Endothelial cell of umbilical vein (primary cell): ENCODE measurements around the gene RAD18. TPM values are rescaled to one million over a fixed set of nuclear protein-coding genes. Genes with fewer than 3 reads are reported as not detected.

Experiments
- BruUV-seq: library from RNA; stranded (reverse); fragments of 400-500 nt; replicated peaks from 2 replicates; lab custom pipeline; 2021; lab: Mats Ljungman, UMichigan
- CTCF ChIA-PET: fragments of 300-600, 350-600 bp; sonication (Branson Sonifier 250); formaldehyde crosslinking; loops from one replicate; lab custom pipeline; 2021; ENCODE audit warnings: antibody characterized with exemption, inconsistent platforms; lab: Charles Lee
- POLR2A ChIA-PET: fragments of 300-600, 350-600 bp; sonication (Branson Sonifier 250); formaldehyde crosslinking; loops from one replicate; lab custom pipeline; 2021; ENCODE audit warnings: antibody characterized with exemption, inconsistent platforms; lab: Charles Lee
- DNase-seq: peaks from one replicate; pipeline ENCODE4 v3.0.0-alpha.2; 2011; ENCODE audit warnings: low read depth, low spot score
- FAIRE-seq: peaks from 2 replicates; lab custom pipeline; 2011; peaks lifted over from hg19 to GRCh38; lab: Jason Lieb, UNC
- H2AFZ ChIP-seq: 2 replicates; pipeline ENCODE4 v1.6.0; 2012; ENCODE audit warnings: low read depth, low read length, control low read depth, inconsistent platforms
- H3K27ac ChIP-seq: 2 replicates; pipeline ENCODE4 v1.5.1; 2011; ENCODE audit warnings: low read depth, mild to moderate bottlenecking, control low read depth, low read length, moderate library complexity; ENCODE audit not compliant: insufficient read depth
- H3K27me3 ChIP-seq, 2 experiments: 2 replicates each; pipeline versions ENCODE4 v1.6.0 to v1.6.1; 2011; ENCODE audit warnings: low read length in 2 of 2, mixed read lengths in 1 of 2; ENCODE audit not compliant: control insufficient read depth in 2 of 2, insufficient read depth in 2 of 2
- H3K36me3 ChIP-seq, 2 experiments: 2 replicates in 1 of 2; 3 replicates in 1 of 2; pipeline ENCODE4 v1.5.1; 2011; ENCODE audit warnings: low read length in 2 of 2, mild to moderate bottlenecking in 1 of 2, moderate library complexity in 1 of 2; ENCODE audit not compliant: control insufficient read depth in 2 of 2, insufficient read depth in 2 of 2; ENCODE audit errors: extremely low read depth in 1 of 2
- H3K4me1 ChIP-seq: 3 replicates; pipeline ENCODE4 v1.5.1; 2011; ENCODE audit warnings: mild to moderate bottlenecking, low read length; ENCODE audit not compliant: control insufficient read depth, insufficient read depth; ENCODE audit errors: extremely low read depth
- H3K4me2 ChIP-seq: 2 replicates; pipeline ENCODE4 v1.6.1; 2011; ENCODE audit warnings: low read length, control low read depth, mixed read lengths; ENCODE audit not compliant: insufficient read depth
- H3K4me3 ChIP-seq, 3 experiments: fragments of 200-600 bp in 1 of 3; sonication (generic), shearing (Covaris generic) in 1 of 3; replicated peaks in 1 of 3; 2 replicates each; pipeline ENCODE4 v1.5.1; 2011 to 2016; ENCODE audit warnings: control low read depth in 3 of 3, low read length in 3 of 3, mild to moderate bottlenecking in 2 of 3, inconsistent platforms in 1 of 3, low read depth in 1 of 3, moderate library complexity in 1 of 3; ENCODE audit not compliant: insufficient read depth in 1 of 3
- H3K79me2 ChIP-seq: 2 replicates; pipeline ENCODE4 v1.6.0; 2012; ENCODE audit warnings: low read length, inconsistent platforms; ENCODE audit not compliant: control insufficient read depth, insufficient read depth
- H3K9ac ChIP-seq: replicated peaks from 2 replicates; pipeline ENCODE3; 2011; ENCODE audit warnings: low read length, control low read depth; ENCODE audit not compliant: insufficient read depth; ENCODE audit errors: extremely low read depth
- H3K9me1 ChIP-seq: replicated peaks from 3 replicates; pipeline ENCODE4 v1.6.0; 2011; ENCODE audit warnings: mild to moderate bottlenecking, low read length; ENCODE audit not compliant: control insufficient read depth, insufficient read depth; ENCODE audit errors: extremely low read depth
- H3K9me3 ChIP-seq: replicated peaks from 2 replicates; pipeline ENCODE4 v1.5.1; 2012; ENCODE audit warnings: low read length, inconsistent platforms; ENCODE audit not compliant: control insufficient read depth, insufficient read depth
- H4K20me1 ChIP-seq: replicated peaks from 2 replicates; pipeline ENCODE3; 2011; ENCODE audit warnings: mild to moderate bottlenecking, low read length; ENCODE audit not compliant: control insufficient read depth, insufficient read depth; ENCODE audit errors: extremely low read depth
- EZH2 ChIP-seq: IDR thresholded peaks from 2 replicates; pipeline ENCODE4 v1.6.1; 2012; ENCODE audit warnings: borderline replicate concordance, low read depth, mild to moderate bottlenecking, moderate library complexity, low read length, inconsistent platforms; ENCODE audit not compliant: severe bottlenecking
- FOS ChIP-seq: IDR thresholded peaks from 2 replicates; pipeline ENCODE4 v1.6.1; 2011; ENCODE audit warnings: mild to moderate bottlenecking, low read length, moderate library complexity, borderline replicate concordance; ENCODE audit not compliant: insufficient read depth
- GATA2 ChIP-seq: IDR thresholded peaks from 2 replicates; pipeline ENCODE4 v1.7.0; 2011; ENCODE audit warnings: low read depth, mild to moderate bottlenecking, moderate library complexity, mixed read lengths, low read length; ENCODE audit not compliant: insufficient read length, insufficient read depth
- JUN ChIP-seq: IDR thresholded peaks from 2 replicates; pipeline ENCODE4 v1.6.1; 2011; ENCODE audit warnings: borderline replicate concordance, low read depth; ENCODE audit not compliant: insufficient read length, insufficient read depth
- MYC ChIP-seq: IDR thresholded peaks from one replicate; pipeline ENCODE4 v1.6.1; 2011; ENCODE audit warnings: mild to moderate bottlenecking, low read depth, low read length
- POLR2A ChIP-seq: IDR thresholded peaks from 2 replicates; pipeline ENCODE4 v1.6.1; 2012; ENCODE audit warnings: low read depth, mild to moderate bottlenecking, control low read depth, low read length
- POLR2AphosphoS5 ChIP-seq: IDR thresholded peaks from 2 replicates; pipeline ENCODE4 v1.6.1; 2012; ENCODE audit warnings: low read depth, mild to moderate bottlenecking, control low read depth, low read length, moderate library complexity; ENCODE audit not compliant: insufficient read depth
- dilution Hi-C: fragments of 300-500 bp; cut with MboI; formaldehyde crosslinking; loops from one replicate; pipeline ENCODE4 v1.15.0; 2019; ENCODE audit warnings: low sequenced_read_pairs; ENCODE audit not compliant: extremely low pct_ligation_motif_present
- intact Hi-C: fragments of 100-400 bp; cut with micrococcal nuclease; formaldehyde crosslinking; loops from one replicate; pipeline ENCODE4 v1.10.0; 2022
- polyA plus RNA-seq, 4 experiments: library from polyadenylated mRNA; depleted of rRNA in 3 of 4; stranded (reverse) in 3 of 4; unstranded in 1 of 4; fragments of >200 nt; gene quantifications; 2 replicates each; pipeline versions ENCODE4 v1.2.1 to v1.2.3, GENCODE V29; 2011 to 2012; ENCODE audit warnings: missing spikeins in 1 of 4
- total RNA-seq: library from RNA; stranded (reverse); gene quantifications from 2 replicates; pipeline ENCODE4 v1.2.3, GENCODE V29; 2021
- TF ChIP-seq, protein P1 (sequence below), 2 donors: IDR thresholded peaks; 1 replicate in 1 of 2; 2 replicates in 1 of 2; pipeline ENCODE4 v1.5.1; 2011; ENCODE audit warnings: low read length in 2 of 2, mild to moderate bottlenecking in 2 of 2, moderate library complexity in 2 of 2, control low read depth in 1 of 2, inconsistent platforms in 1 of 2, low read depth in 1 of 2; ENCODE audit not compliant: insufficient read depth in 1 of 2; ENCODE audit errors: extremely low read depth in 1 of 2
- TF ChIP-seq, protein P2 (sequence below): IDR thresholded peaks from 2 replicates; pipeline ENCODE4 v1.6.1; 2011; ENCODE audit not compliant: insufficient read depth, insufficient read length

Gene RAD18
- total and polyA plus RNA-seq, 2 donors (not counting 3 experiments of a cell fraction or from before 2014, with no cell fraction given): 7.9 to 23.8 TPM

DNA sequence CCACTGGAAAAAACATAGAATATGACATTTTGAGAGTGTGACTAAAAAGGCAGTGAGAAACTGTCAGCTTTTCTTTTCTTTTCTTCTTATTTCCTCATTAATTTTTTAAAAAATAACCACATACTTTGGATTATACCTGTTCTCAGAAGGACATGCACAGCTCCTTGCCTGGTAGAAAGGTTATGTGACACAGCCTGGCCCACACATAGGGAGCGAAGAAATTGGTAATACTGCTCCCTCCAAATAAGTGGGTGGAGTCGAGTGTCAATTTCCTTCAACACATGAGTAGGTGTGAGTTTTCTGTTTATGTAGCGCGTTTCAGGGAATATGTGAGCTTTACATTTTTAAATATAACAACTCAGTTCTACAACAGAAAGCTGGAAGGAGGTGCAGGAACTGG is 28.9 kb upstream of the RAD18 start:
- H3K36me3 ChIP-seq: no peaks in the 10 kb centered on the region
- TF ChIP-seq EZH2: no peak
- no peaks in the 10 kb centered on the region for H3K79me2 ChIP-seq
- no peak overlapping the region for H2AFZ ChIP-seq
- ChIA-PET POLR2A (no interaction called here), CTCF (interaction anchor here (1.0 kb wide), 1 partner anchor 310 kb away, joined by 3 read pairs; no protein-coding TSS in a partner anchor)
- no peaks in the 10 kb centered on the region for H3K27me3 ChIP-seq
- no TSS peak for BruUV-seq
- no peaks in the 10 kb centered on the region for H3K9me1 ChIP-seq
- no peak for FAIRE-seq
- intact Hi-C loops: no loop called here
- DNase-seq: no peak
- no peak overlapping the region for H3K4me3 ChIP-seq
- no peaks in the 10 kb centered on the region for H4K20me1 ChIP-seq
- dilution Hi-C loops: no loop called here
- H3K27ac ChIP-seq: no peak overlapping the region
- H3K9me3 ChIP-seq: no peaks in the 10 kb centered on the region
- H3K4me1 ChIP-seq: no peaks in the 10 kb centered on the region
- no peak overlapping the region for H3K4me2 ChIP-seq
- H3K9ac ChIP-seq: no peak overlapping the region

DNA sequence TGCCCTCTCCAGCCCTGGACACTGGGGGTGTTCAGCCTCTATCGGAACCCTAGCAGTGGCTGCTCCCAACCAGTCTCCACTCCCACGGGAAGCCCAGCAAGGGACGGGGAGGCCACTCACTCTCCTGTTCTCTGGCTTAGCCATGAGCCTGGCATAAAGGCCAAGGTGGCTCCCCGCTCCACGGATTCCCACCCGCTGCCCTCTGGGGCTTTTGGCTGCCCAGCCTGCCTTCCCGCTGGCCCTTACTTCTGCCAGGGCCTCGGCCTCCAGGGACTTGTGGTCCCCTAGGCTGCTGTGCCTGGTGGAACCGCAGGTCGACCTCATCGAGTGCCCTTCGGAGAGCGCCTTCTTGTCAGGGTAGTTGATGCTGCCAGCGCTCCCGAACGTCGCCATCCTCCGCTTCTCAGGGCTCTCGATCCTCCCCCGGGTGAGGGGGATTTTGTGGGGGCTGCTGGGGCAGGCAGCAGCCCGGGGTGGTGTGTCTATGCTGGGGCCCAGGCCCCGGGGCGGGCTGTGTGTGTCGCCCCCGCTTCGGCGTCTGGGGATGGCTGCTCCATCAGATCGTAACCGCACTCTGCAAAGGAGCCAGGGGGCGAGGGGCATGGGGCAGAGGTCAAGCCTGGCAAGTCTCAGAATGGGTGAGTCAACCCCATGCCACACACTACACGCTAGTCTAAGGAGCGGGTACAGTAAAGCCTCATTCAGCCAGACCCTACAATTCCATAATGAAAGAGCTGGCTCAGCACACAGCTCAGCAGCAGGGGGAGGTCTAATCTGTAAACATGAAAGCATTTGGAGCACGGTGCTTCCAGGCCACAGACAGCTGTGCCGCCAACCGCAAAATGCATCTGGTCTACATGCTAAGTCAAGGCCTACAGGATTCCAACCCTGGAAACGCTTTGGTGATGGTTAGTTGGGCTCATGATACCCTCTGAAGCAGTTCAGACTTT is 27.3 kb upstream of the RAD18 start:
- TF ChIP-seq MYC: no peak
- TF ChIP-seq, protein P1, sequence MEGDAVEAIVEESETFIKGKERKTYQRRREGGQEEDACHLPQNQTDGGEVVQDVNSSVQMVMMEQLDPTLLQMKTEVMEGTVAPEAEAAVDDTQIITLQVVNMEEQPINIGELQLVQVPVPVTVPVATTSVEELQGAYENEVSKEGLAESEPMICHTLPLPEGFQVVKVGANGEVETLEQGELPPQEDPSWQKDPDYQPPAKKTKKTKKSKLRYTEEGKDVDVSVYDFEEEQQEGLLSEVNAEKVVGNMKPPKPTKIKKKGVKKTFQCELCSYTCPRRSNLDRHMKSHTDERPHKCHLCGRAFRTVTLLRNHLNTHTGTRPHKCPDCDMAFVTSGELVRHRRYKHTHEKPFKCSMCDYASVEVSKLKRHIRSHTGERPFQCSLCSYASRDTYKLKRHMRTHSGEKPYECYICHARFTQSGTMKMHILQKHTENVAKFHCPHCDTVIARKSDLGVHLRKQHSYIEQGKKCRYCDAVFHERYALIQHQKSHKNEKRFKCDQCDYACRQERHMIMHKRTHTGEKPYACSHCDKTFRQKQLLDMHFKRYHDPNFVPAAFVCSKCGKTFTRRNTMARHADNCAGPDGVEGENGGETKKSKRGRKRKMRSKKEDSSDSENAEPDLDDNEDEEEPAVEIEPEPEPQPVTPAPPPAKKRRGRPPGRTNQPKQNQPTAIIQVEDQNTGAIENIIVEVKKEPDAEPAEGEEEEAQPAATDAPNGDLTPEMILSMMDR (IDR thresholded peaks at IDR 0.05; ENCODE audit: extremely low read depth in 1 of 2, insufficient read depth in 1 of 2, low read depth in 1 of 2, low read length in 2 of 2): no peak
- TF ChIP-seq GATA2: no peak
- TF ChIP-seq POLR2AphosphoS5: no peak
- TF ChIP-seq JUN: no peak
- no peak for TF ChIP-seq POLR2A
- TF ChIP-seq, protein P2, sequence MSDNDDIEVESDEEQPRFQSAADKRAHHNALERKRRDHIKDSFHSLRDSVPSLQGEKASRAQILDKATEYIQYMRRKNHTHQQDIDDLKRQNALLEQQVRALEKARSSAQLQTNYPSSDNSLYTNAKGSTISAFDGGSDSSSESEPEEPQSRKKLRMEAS: no peak
- no peak for TF ChIP-seq FOS
- no peak for TF ChIP-seq EZH2
- DNase-seq: no peak
- no peaks in the 10 kb centered on the region for H3K9me1 ChIP-seq
- dilution Hi-C loops (no loop called here), intact Hi-C loops (no loop called here)
- H3K9ac ChIP-seq: no peak overlapping the region
- H3K4me3 ChIP-seq: no peak overlapping the region
- no peak for FAIRE-seq
- ChIA-PET CTCF (interaction anchor here (0.6 to 1.0 kb wide), 2 partner anchors 10 to 312 kb away, joined by 3 read pairs; no protein-coding TSS in a partner anchor), POLR2A (no interaction called here)
- no TSS peak for BruUV-seq
- no peaks in the 10 kb centered on the region for H3K79me2 ChIP-seq
- H3K9me3 ChIP-seq: no peaks in the 10 kb centered on the region
- no peak overlapping the region for H3K27ac ChIP-seq
- no peaks in the 10 kb centered on the region for H4K20me1 ChIP-seq
- no peak overlapping the region for H3K4me2 ChIP-seq
- no peaks in the 10 kb centered on the region for H3K4me1 ChIP-seq
- no peaks in the 10 kb centered on the region for H3K27me3 ChIP-seq
- no peaks in the 10 kb centered on the region for H3K36me3 ChIP-seq
- H2AFZ ChIP-seq: no peak overlapping the region
